SK-N-MC (cell line): ENCODE measurements around the gene JAM2.

Source experiments
- EZH2 ChIP-seq: fragments of 200-600 bp; sonication (generic); IDR thresholded peaks from one replicate; pipeline ENCODE4 v1.6.1; 2017; ENCODE audit warnings: antibody characterized with exemption
- POLR2AphosphoS5 ChIP-seq: IDR thresholded peaks from 2 replicates; pipeline ENCODE4 v1.6.1; 2012; ENCODE audit warnings: mild to moderate bottlenecking, low read depth, low read length, borderline replicate concordance

GRCh38 chr21:25658427-25659035 is 19.5 kb downstream of the JAM2 start:
- TF ChIP-seq EZH2: no peak
- no peak for TF ChIP-seq POLR2AphosphoS5
